ENCODE results near the gene HOXA11. TPM values are rescaled to one million over a fixed set of nuclear protein-coding genes. Genes with fewer than 3 reads are reported as not detected.
A peak's percentile ranks its signal among the peaks of the same experiment; 100 is the strongest.

HOXA11 gene
- total and polyA plus RNA-seq, 2 donors from 2014 or later: 5.2 to 5.5 TPM

DNA sequence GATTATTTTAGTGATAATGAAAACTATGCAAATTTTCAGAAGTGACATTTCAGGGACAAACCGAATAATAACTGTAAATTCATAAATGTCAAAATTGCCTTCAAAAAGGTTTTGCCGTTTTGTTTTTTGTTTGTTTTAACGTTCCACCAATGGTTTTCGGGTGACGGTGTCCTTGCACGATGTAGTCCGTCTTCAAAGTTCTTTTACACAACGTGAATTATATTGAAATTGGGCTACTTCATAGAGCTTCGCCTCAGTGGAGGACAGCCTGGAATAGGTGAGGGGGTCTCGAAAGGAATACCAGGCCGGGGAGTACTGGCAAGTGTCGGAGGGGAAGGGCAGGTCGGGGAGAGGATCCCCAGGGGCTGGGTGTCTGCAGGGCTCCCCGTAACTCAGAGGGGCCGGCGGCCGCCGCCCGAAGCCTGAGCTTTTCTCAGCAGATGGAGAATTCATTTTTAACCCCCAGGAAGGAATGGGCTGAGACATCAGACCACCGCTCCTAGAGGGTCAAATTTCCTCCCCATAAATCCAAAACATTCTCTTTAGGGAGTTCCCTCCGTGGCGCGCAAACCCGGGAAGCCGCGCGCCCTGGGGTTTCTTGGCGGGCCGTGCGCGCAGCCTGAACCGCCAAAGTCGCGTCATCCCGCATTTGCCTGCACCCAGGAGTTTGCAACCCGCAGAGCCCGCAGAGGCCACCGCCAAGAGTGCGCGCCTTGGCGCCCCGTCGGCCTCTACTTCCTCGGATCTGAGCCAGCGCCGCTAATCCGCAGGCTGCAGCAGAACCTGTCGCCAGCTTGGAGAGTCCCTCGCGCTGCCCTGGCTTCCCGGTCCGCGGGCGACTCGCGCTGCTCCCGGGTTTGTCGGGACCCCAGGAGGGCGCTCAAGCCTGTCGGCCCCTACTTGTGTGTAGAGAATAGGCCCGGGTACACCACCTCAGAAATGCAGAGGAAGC is 40.2 kb upstream of the HOXA11 start:
- intact Hi-C loops (cut with DNase I): no loop called here
- Histone ChIP-seq H3K27ac (ENCODE audit: low read depth in 2 of 2, low read length in 2 of 2) (no peak overlapping the region), H3K4me3 (ENCODE audit: low read length in 3 of 3) (no peak overlapping the region), H3K27me3 (ENCODE audit: control insufficient read depth, insufficient read depth, low read length) (peaks cover 72% of the 10 kb centered on the region), H3K9me3 (ENCODE audit: control insufficient read depth in 2 of 3, insufficient read depth in 1 of 3, low read length in 3 of 3) (no peaks in the 10 kb centered on the region), H3K4me1 (ENCODE audit: control insufficient read depth in 2 of 3, insufficient read depth in 2 of 3, low read depth in 1 of 3, low read length in 3 of 3) (no peaks in the 10 kb centered on the region), H3K9ac (ENCODE audit: low read length in 3 of 3) (no peak overlapping the region), H3K36me3 (ENCODE audit: control insufficient read depth in 2 of 3, insufficient read depth in 3 of 3, low read length in 3 of 3) (no peaks in the 10 kb centered on the region)
- TF ChIP-seq, protein P1, sequence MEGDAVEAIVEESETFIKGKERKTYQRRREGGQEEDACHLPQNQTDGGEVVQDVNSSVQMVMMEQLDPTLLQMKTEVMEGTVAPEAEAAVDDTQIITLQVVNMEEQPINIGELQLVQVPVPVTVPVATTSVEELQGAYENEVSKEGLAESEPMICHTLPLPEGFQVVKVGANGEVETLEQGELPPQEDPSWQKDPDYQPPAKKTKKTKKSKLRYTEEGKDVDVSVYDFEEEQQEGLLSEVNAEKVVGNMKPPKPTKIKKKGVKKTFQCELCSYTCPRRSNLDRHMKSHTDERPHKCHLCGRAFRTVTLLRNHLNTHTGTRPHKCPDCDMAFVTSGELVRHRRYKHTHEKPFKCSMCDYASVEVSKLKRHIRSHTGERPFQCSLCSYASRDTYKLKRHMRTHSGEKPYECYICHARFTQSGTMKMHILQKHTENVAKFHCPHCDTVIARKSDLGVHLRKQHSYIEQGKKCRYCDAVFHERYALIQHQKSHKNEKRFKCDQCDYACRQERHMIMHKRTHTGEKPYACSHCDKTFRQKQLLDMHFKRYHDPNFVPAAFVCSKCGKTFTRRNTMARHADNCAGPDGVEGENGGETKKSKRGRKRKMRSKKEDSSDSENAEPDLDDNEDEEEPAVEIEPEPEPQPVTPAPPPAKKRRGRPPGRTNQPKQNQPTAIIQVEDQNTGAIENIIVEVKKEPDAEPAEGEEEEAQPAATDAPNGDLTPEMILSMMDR (IDR thresholded peaks at IDR 0.05; ENCODE audit: borderline replicate concordance, extremely low read depth, insufficient read depth): no peak
- FAIRE-seq: no peak
- DNase-seq: peak in 3 of 5 donors; percentile 43 to 58 (median 55)

DNA sequence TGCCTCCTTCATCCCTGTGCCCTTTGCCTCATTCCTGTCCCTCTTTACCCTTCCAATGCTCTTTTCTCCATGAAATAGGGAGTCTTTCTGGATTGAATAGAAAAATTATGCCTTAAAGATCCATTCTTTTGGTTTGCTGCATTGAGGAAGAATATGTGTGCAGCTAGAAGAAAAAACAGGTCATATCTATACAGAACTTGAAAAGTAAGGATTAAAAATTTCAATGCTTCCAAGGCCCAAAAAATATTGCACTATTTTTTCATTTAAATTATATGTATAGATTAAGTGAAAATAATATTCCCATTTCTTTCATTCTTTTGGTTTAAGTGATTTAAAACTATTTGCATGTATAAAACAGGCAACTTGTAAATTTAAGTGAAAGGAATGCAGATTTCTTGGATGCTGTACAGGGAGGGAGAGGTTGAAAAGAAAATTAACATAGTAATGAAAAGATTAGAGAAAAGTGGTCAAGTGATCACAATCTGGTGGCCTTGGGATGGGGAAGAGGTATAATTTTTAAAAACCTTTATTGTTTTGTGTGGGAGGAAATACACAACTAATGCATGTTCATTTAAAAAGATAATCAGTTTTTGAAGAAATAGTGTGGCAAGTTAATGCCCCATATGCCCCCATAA is 39.0 kb upstream of the HOXA11 start:
- Histone ChIP-seq H3K9me3 (ENCODE audit: control insufficient read depth in 2 of 3, insufficient read depth in 1 of 3, low read length in 3 of 3) (no peaks in the 10 kb centered on the region), H3K27me3 (ENCODE audit: control insufficient read depth, insufficient read depth, low read length) (peaks cover 81% of the 10 kb centered on the region), H3K36me3 (ENCODE audit: control insufficient read depth in 2 of 3, insufficient read depth in 3 of 3, low read length in 3 of 3) (no peaks in the 10 kb centered on the region), H3K9ac (ENCODE audit: low read length in 3 of 3) (no peak overlapping the region), H3K4me3 (ENCODE audit: low read length in 3 of 3) (no peak overlapping the region), H3K4me1 (ENCODE audit: control insufficient read depth in 2 of 3, insufficient read depth in 2 of 3, low read depth in 1 of 3, low read length in 3 of 3) (no peaks in the 10 kb centered on the region), H3K27ac (ENCODE audit: low read depth in 2 of 2, low read length in 2 of 2) (no peak overlapping the region)
- no peak for FAIRE-seq
- intact Hi-C loops (cut with DNase I): no loop called here
- TF ChIP-seq, protein P1 (IDR thresholded peaks at IDR 0.05; ENCODE audit: borderline replicate concordance, extremely low read depth, insufficient read depth): no peak
- no peak for DNase-seq

DNA sequence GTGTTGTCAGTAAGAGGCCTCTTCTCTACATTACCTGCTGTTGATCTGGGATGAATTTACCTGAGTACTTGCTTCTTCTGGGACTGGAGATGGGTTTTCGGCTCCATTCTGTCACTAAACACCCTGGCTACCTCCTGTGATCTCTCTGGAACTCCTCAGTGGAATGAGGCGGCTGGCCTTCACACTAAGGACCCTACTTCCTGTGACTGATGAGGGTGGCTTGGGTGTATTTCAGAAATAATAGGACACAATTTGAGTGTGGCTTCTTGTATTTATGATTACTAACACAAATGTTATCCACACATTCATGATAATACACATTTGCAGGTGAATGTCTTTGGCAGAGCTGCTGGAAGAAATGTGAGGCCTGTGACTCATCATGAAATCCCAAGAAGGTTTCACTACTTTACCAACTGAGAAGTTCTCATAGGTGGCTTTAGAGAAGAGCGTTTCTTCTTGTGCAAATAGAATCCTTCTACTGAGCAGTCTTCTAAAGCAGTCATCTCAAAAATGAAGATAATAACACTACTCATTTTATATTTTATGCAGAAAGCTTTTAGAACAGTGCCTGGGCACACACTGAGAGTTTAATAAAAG is 36.3 kb upstream of the HOXA11 start:
- Histone ChIP-seq H3K36me3 (ENCODE audit: control insufficient read depth in 2 of 3, insufficient read depth in 3 of 3, low read length in 3 of 3) (no peaks in the 10 kb centered on the region), H3K27me3 (ENCODE audit: control insufficient read depth, insufficient read depth, low read length) (peaks cover 78% of the 10 kb centered on the region), H3K9me3 (ENCODE audit: control insufficient read depth in 2 of 3, insufficient read depth in 1 of 3, low read length in 3 of 3) (no peaks in the 10 kb centered on the region), H3K4me1 (ENCODE audit: control insufficient read depth in 2 of 3, insufficient read depth in 2 of 3, low read depth in 1 of 3, low read length in 3 of 3) (no peaks in the 10 kb centered on the region), H3K4me3 (ENCODE audit: low read length in 3 of 3) (no peak overlapping the region), H3K9ac (ENCODE audit: low read length in 3 of 3) (no peak overlapping the region), H3K27ac (ENCODE audit: low read depth in 2 of 2, low read length in 2 of 2) (no peak overlapping the region)
- FAIRE-seq: no peak
- no peak for DNase-seq
- TF ChIP-seq, protein P1 (IDR thresholded peaks at IDR 0.05; ENCODE audit: borderline replicate concordance, extremely low read depth, insufficient read depth): no peak
- intact Hi-C loops (cut with DNase I): no loop called here

All from kidney (tissue), 14 donors.